ENCODE measurements around the gene SH2D1B.

DNA sequence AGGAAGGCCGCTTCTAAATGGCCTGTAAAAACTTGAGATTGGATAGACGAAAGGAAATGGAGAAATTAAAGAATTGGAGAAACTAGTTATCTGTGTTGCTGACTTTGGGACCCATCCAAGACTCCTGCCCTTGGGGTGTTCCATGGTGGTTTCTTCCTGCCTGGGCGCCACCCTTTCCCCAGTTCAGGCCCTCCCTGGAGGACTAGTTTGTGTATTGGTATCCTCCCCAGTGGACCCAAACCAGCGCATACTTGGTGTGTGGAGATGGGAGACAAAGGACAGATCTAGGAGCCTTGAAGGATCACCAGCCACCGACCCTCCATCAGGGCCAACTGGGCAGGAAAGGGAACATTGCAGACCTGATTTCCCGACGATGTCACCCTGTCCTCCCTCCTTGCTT lies 42.4 kb downstream of the SH2D1B start:
- TF ChIP-seq TAF1 (IDR thresholded peaks at IDR 0.05; ENCODE audit: low read depth, low read length) (no peak), POLR2A (IDR thresholded peaks at IDR 0.05; ENCODE audit: low read depth, low read length) (no peak), PAX5 (IDR thresholded peaks at IDR 0.05; ENCODE audit: insufficient read depth, low read length, severe bottlenecking) (no peak), POLR2AphosphoS5 (IDR thresholded peaks at IDR 0.05; ENCODE audit: low read depth, low read length) (no peak), SPI1 (IDR thresholded peaks at IDR 0.05; ENCODE audit: low read depth, low read length) (no peak), POU2F2 (IDR thresholded peaks at IDR 0.05; ENCODE audit: low read depth, low read length) (no peak)

Measured in GM12891 (cell line).